HepG2 (cell line): ENCODE measurements around the gene DLEC1. TPM values are rescaled to one million over a fixed set of nuclear protein-coding genes. Genes with fewer than 3 reads are reported as not detected.

Experiments used
- ARNT2 ChIP-seq: sonication (generic); formaldehyde crosslinking; IDR thresholded peaks from 2 replicates; pipeline ENCODE4 v1.8.0; 2022; ENCODE audit warnings: mild to moderate bottlenecking, low read depth, missing genetic modification reagents, moderate library complexity
- ATF7 ChIP-seq, 2 experiments: fragments of 450-650 bp in 1 of 2; sonication (generic) in 1 of 2; formaldehyde crosslinking in 1 of 2; IDR thresholded peaks; 2 replicates each; pipeline versions ENCODE4 v1.4.0 to v1.6.1; 2016 to 2020; ENCODE audit warnings: antibody characterized with exemption in 1 of 2, mild to moderate bottlenecking in 1 of 2, missing genetic modification reagents in 1 of 2
- GRHL1 ChIP-seq: sonication (generic); formaldehyde crosslinking; conservative IDR thresholded peaks from 2 replicates; pipeline ENCODE4 v1.8.0; 2022; ENCODE audit warnings: missing genetic modification reagents
- IRF9 ChIP-seq: sonication (generic); formaldehyde crosslinking; IDR thresholded peaks from 2 replicates; pipeline ENCODE4 v1.8.0; 2022; ENCODE audit warnings: missing genetic modification reagents, mild to moderate bottlenecking, borderline replicate concordance
- KLF13 ChIP-seq: sonication (generic); formaldehyde crosslinking; IDR thresholded peaks from 2 replicates; pipeline ENCODE4 v1.4.0; 2020; ENCODE audit warnings: mild to moderate bottlenecking, missing genetic modification reagents
- MEIS2 ChIP-seq: sonication (generic); formaldehyde crosslinking; IDR thresholded peaks from 2 replicates; pipeline ENCODE4 v1.9.0; 2021; ENCODE audit warnings: mild to moderate bottlenecking, missing genetic modification reagents
- MIER2 ChIP-seq: IDR thresholded peaks from 2 replicates; pipeline ENCODE4 v1.6.1; 2016; ENCODE audit warnings: missing biosample characterization, missing genetic modification reagents
- PAXIP1 ChIP-seq: sonication (generic); formaldehyde crosslinking; conservative IDR thresholded peaks from 2 replicates; pipeline ENCODE4 v1.4.0; 2020; ENCODE audit warnings: mild to moderate bottlenecking, missing genetic modification reagents, moderate library complexity
- PRPF4 ChIP-seq: fragments of 200-400 bp; formaldehyde crosslinking; IDR thresholded peaks from 2 replicates; pipeline ENCODE4 v1.6.1; 2016; ENCODE audit warnings: low read length, low read depth; ENCODE audit not compliant: poor library complexity, severe bottlenecking
- SAP130 ChIP-seq: IDR thresholded peaks from 2 replicates; pipeline ENCODE4 v1.6.1; 2016; ENCODE audit warnings: low read depth
- TEAD3 ChIP-seq: optimal IDR thresholded peaks from 2 replicates; pipeline ENCODE3; 2016; ENCODE audit warnings: borderline replicate concordance
- YEATS2 ChIP-seq: sonication (generic); formaldehyde crosslinking; IDR thresholded peaks from 2 replicates; pipeline ENCODE4 v1.4.0; 2020; ENCODE audit warnings: missing genetic modification reagents, borderline replicate concordance
- ZNF281 ChIP-seq: sonication (generic); formaldehyde crosslinking; IDR thresholded peaks from 2 replicates; pipeline ENCODE4 v1.4.0; 2020; ENCODE audit warnings: missing genetic modification reagents, borderline replicate concordance
- ZNF317 ChIP-seq: sonication (generic); formaldehyde crosslinking; IDR thresholded peaks from 2 replicates; pipeline ENCODE4 v1.5.0; 2020; ENCODE audit warnings: mild to moderate bottlenecking, missing genetic modification reagents
- ZNF552 ChIP-seq: sonication (generic); formaldehyde crosslinking; IDR thresholded peaks from 2 replicates; pipeline ENCODE4 v1.9.0; 2022; ENCODE audit warnings: missing genetic modification reagents, mild to moderate bottlenecking, borderline replicate concordance
- ZNF615 ChIP-seq: sonication (generic); formaldehyde crosslinking; IDR thresholded peaks from 2 replicates; pipeline ENCODE4 v1.5.0; 2020; ENCODE audit warnings: mild to moderate bottlenecking, missing genetic modification reagents, borderline replicate concordance
- ZNF761 ChIP-seq: sonication (generic); formaldehyde crosslinking; conservative IDR thresholded peaks from 2 replicates; pipeline ENCODE4 v1.4.0; 2020; ENCODE audit warnings: mild to moderate bottlenecking, missing genetic modification reagents
- ZNF782 ChIP-seq: sonication (generic); formaldehyde crosslinking; IDR thresholded peaks from 2 replicates; pipeline ENCODE4 v1.4.0; 2020; ENCODE audit warnings: missing genetic modification reagents, mild to moderate bottlenecking, borderline replicate concordance
- ZNF83 ChIP-seq: sonication (generic); formaldehyde crosslinking; IDR thresholded peaks from 2 replicates; pipeline ENCODE4 v1.4.0; 2020; ENCODE audit warnings: missing genetic modification reagents, mild to moderate bottlenecking, borderline replicate concordance
- polyA plus RNA-seq, 8 experiments: library from polyadenylated mRNA; depleted of rRNA in 3 of 8; stranded (reverse) in 7 of 8; unstranded in 1 of 8; fragments of >200 nt; fragmentation: Illumina TruSeq in 4 of 8; extraction: Trizol in 4 of 8; gene quantifications; 2 replicates each; pipeline versions ENCODE4 v1.2.1 to v1.2.3, GENCODE V29; 2011 to 2016; ENCODE audit warnings: low read depth in 4 of 8, missing spikeins in 1 of 8, mixed read lengths in 1 of 8; ENCODE audit not compliant: insufficient read depth in 1 of 8
- total RNA-seq, 5 experiments: library from RNA; depleted of rRNA; stranded (reverse); fragments of >200 nt; fragmentation: Illumina TruSeq; extraction: Trizol; gene quantifications; 2 replicates each; pipeline ENCODE4 v1.2.3, GENCODE V29; 2016; ENCODE audit warnings: low read depth in 1 of 5

Gene DLEC1
- total and polyA plus RNA-seq, 2 of the 13 experiments (the other 11 are each of a cell fraction or from before 2014, with no cell fraction given): 0.09 TPM; not detected in 1

- TF ChIP-seq GRHL1 (CRISPR knock-in tag) (no peak), PAXIP1 (CRISPR knock-in tag) (no peak), ZNF317 (CRISPR knock-in tag) (no peak), ATF7 (IDR thresholded peaks at IDR 0.05) (no peak), ATF7 (CRISPR knock-in tag; IDR thresholded peaks at IDR 0.05) (0 out of 2 replicates have a peak, but pooled peaks have one; percentile 54), ZNF281 (CRISPR knock-in tag) (0 out of 2 replicates have a peak, but pooled peaks have one; percentile 11), YEATS2 (no peak), ARNT2 (CRISPR knock-in tag) (no peak), SAP130 (CRISPR knock-in tag) (peak; percentile 10), MEIS2 (CRISPR knock-in tag) (no peak), ZNF83 (CRISPR knock-in tag) (no peak), ZNF615 (no peak), MIER2 (CRISPR knock-in tag) (no peak), PRPF4 (no peak), TEAD3 (CRISPR knock-in tag) (no peak), IRF9 (peak; percentile 46; the same call in 1 of the 2 replicates), KLF13 (no peak), ZNF761 (CRISPR knock-in tag) (no peak), ZNF782 (CRISPR knock-in tag) (no peak), ZNF552 (CRISPR knock-in tag) (no peak)
These were observed 126.8 kb downstream of the DLEC1 start (continued) for GRCh38 chr3:38165722-38166387.
